ENCODE measurements around the gene LZIC. TPM values are rescaled to one million over a fixed set of nuclear protein-coding genes. Genes with fewer than 3 reads are reported as not detected.

LZIC gene
- total and polyA plus RNA-seq, 2 of the 13 experiments (the other 11 are each of a cell fraction or from before 2014, with no cell fraction given), result 25.2 to 71.8 TPM

GRCh38 chr1:9985001-9985400 lies 41.8 kb upstream of the LZIC start:
- BruUV-seq (replicated peaks), result no TSS peak
- Histone ChIP-seq H3K27ac (ENCODE audit: extremely low read length, insufficient read depth, low read length) (no peak overlapping the region), H3K4me1 (ENCODE audit: insufficient read depth, low read length) (peaks cover 20% of the 10 kb centered on the region), H3K36me3 (replicated peaks in 1 of 2; ENCODE audit: control insufficient read depth in 1 of 2, insufficient read depth in 2 of 2, low read length in 2 of 2) (peaks cover 2 to 7% of the 10 kb centered on the region in 2 experiments; a peak in 2 of 5 replicates), H3K79me2 (ENCODE audit: insufficient read depth, low read length) (no peaks in the 10 kb centered on the region), H2AFZ (ENCODE audit: low read length) (no peak overlapping the region), H3K4me2 (ENCODE audit: low read depth, low read length) (no peak overlapping the region), H3K4me3 (replicated peaks in 1 of 3; ENCODE audit: insufficient read depth in 1 of 3, low read depth in 2 of 3, low read length in 3 of 3) (no peak overlapping the region), H3K9ac (ENCODE audit: insufficient read depth, low read depth, low read length) (no peak overlapping the region), H3K27me3 (ENCODE audit: control insufficient read depth in 1 of 2, insufficient read depth in 2 of 2, low read length in 2 of 2) (no peaks in the 10 kb centered on the region), H4K20me1 (ENCODE audit: insufficient read depth, low read length) (no peaks in the 10 kb centered on the region), H3K9me3 (ENCODE audit: low read length) (no peaks in the 10 kb centered on the region)
- FAIRE-seq, result no peak
- WGBS (ENCODE audit: low lambda C conversion rate), result 41% methylated on average over 6 of the region's 6 CpGs
- DNase-seq (ENCODE audit: low spot score), result no peak
- POLR2A ChIA-PET, result no interaction called here
- CTCF ChIA-PET (ENCODE audit: low intra/inter-chr PET ratio, low total read pairs), result no interaction called here
- no peak for ATAC-seq
- TF ChIP-seq ZNF589 (CRISPR knock-in tag; conservative IDR thresholded peaks at IDR 0.05) (no peak), TFAP4 (IDR thresholded peaks at IDR 0.05; ENCODE audit: borderline replicate concordance, low read depth) (peak; percentile 52; the same call in 1 of the 2 replicates)
- in situ Hi-C loops (cut with HindIII; ENCODE audit: extremely low pct_ligation_motif_present, low pct_unique_long_range_greater_than_20kb) (no loop called here), intact Hi-C loops (cut with micrococcal nuclease; ENCODE audit: unreplicated experiment) (no loop called here)

- H3K4me1 ChIP-seq (ENCODE audit: insufficient read depth, low read length), result peaks cover 20% of the 10 kb centered on the region
- ATAC-seq (no peak), DNase-seq (ENCODE audit: low spot score) (no peak), FAIRE-seq (no peak)
- ChIA-PET POLR2A (interaction anchor here (0.6 kb wide), 1 partner anchor 326 kb away, joined by 3 read pairs; no protein-coding TSS in a partner anchor), CTCF (ENCODE audit: low intra/inter-chr PET ratio, low total read pairs) (no interaction called here)
- no peaks in the 10 kb centered on the region for H4K20me1 ChIP-seq (ENCODE audit: insufficient read depth, low read length)
- H3K4me3 ChIP-seq (replicated peaks in 1 of 3; ENCODE audit: insufficient read depth in 1 of 3, low read depth in 2 of 3, low read length in 3 of 3), result no peak overlapping the region
- H3K36me3 ChIP-seq (replicated peaks in 1 of 2; ENCODE audit: control insufficient read depth in 1 of 2, insufficient read depth in 2 of 2, low read length in 2 of 2), result peaks cover 2 to 7% of the 10 kb centered on the region in 2 experiments; a peak in 2 of 5 replicates
- no TSS peak for BruUV-seq (replicated peaks)
- no peak overlapping the region for H3K27ac ChIP-seq (ENCODE audit: extremely low read length, insufficient read depth, low read length)
- H2AFZ ChIP-seq (ENCODE audit: low read length), result no peak overlapping the region
- in situ Hi-C loops (cut with HindIII; ENCODE audit: extremely low pct_ligation_motif_present, low pct_unique_long_range_greater_than_20kb) (no loop called here), intact Hi-C loops (cut with micrococcal nuclease; ENCODE audit: unreplicated experiment) (no loop called here)
- no peak overlapping the region for H3K4me2 ChIP-seq (ENCODE audit: low read depth, low read length)
- 89% methylated on average over 4 of the region's 5 CpGs for WGBS (ENCODE audit: low lambda C conversion rate)
- no peak overlapping the region for H3K9ac ChIP-seq (ENCODE audit: insufficient read depth, low read depth, low read length)
- no peaks in the 10 kb centered on the region for H3K79me2 ChIP-seq (ENCODE audit: insufficient read depth, low read length)
- TF ChIP-seq ZNF451 (CRISPR knock-in tag; IDR thresholded peaks at IDR 0.05) (no peak), IRX3 (CRISPR knock-in tag; IDR thresholded peaks at IDR 0.05; ENCODE audit: borderline replicate concordance, low read depth) (no peak), ZNF251 (CRISPR knock-in tag; IDR thresholded peaks at IDR 0.05) (no peak), SP2 (CRISPR knock-in tag; IDR thresholded peaks at IDR 0.05) (no peak), GPN1 (CRISPR knock-in tag; IDR thresholded peaks at IDR 0.05; ENCODE audit: borderline replicate concordance) (no peak), ZFP82 (CRISPR knock-in tag; IDR thresholded peaks at IDR 0.05; ENCODE audit: borderline replicate concordance) (no peak), KDM6A (CRISPR knock-in tag; IDR thresholded peaks at IDR 0.05; ENCODE audit: low read depth) (no peak), ISX (CRISPR knock-in tag; conservative IDR thresholded peaks at IDR 0.05) (no peak), MLLT10 (CRISPR knock-in tag; IDR thresholded peaks at IDR 0.05) (no peak), FOXC1 (CRISPR knock-in tag; IDR thresholded peaks at IDR 0.05; ENCODE audit: borderline replicate concordance) (no peak), ZNF691 (CRISPR knock-in tag; IDR thresholded peaks at IDR 0.05; ENCODE audit: borderline replicate concordance, low read depth) (no peak), PRPF4 (IDR thresholded peaks at IDR 0.05; ENCODE audit: low read depth, low read length, poor library complexity, severe bottlenecking) (no peak), BRD4 (CRISPR knock-in tag; IDR thresholded peaks at IDR 0.05) (no peak)
- H3K9me3 ChIP-seq (ENCODE audit: low read length), result no peaks in the 10 kb centered on the region
- H3K27me3 ChIP-seq (ENCODE audit: control insufficient read depth in 1 of 2, insufficient read depth in 2 of 2, low read length in 2 of 2), result no peaks in the 10 kb centered on the region
Observed at GRCh38 chr1:9984253-9984652, 41.1 kb upstream of the LZIC start.
